Inferior parietal cortex (tissue), 1 donor: ENCODE results near the gene DHRS7.
"Not testable (repeated sequence)": the region's sequence is repeated elsewhere in the genome, so short reads cannot be mapped to it uniquely, and the experiment has no call there.

Experiments used
- DNase-seq: peaks from one replicate; pipeline ENCODE4 v3.0.0-alpha.2; 2016; ENCODE audit errors: extremely low spot score

Gene DHRS7

DNA sequence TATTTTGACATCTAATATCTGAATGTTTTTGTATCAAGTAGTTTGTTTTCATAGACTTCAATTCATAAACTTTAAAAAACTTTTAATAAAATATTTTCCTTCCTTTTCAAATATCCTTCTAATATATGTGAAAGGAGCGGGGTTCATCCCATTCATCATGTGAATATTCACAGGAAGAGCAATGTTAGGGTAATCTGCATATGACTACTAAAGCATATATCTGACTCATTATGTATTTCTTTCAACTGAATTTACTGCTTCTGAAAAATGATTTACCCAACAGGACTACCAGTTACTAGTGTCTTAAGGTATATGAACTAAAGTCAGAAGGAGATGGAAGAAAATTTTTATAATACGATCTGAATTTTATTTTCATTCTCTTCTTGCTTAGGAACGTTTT, 30.5 kb downstream of the DHRS7 start:
- no peak for DNase-seq

- DNase-seq = no peak
These were observed 31.7 kb downstream of the DHRS7 start for GRCh38 chr14:60133487-60133886.

- DNase-seq = no peak
These were observed 39.3 kb downstream of the DHRS7 start for GRCh38 chr14:60125918-60126317.

DNA sequence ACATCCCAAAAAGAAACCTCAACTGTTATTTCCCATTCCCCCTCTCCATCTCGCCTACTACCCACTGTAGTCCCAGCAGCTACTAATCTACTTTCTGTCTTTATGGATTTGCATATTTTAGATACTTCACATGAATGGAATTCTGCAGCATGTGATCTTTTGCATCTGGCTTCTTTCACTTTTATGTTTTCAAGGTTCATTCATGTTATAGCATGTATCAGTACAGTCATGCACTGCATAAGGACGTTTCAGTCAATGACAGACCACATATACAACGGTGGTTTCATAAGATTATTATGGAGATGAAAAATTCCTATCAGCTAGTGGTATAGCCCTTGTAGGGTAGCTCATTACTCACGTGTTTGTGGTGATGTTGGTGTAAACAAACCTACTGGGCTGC, 49.0 kb downstream of the DHRS7 start:
- no peak for DNase-seq

GRCh38 chr14:60114881-60115280, 50.3 kb downstream of the DHRS7 start:
- no peak for DNase-seq

DNA sequence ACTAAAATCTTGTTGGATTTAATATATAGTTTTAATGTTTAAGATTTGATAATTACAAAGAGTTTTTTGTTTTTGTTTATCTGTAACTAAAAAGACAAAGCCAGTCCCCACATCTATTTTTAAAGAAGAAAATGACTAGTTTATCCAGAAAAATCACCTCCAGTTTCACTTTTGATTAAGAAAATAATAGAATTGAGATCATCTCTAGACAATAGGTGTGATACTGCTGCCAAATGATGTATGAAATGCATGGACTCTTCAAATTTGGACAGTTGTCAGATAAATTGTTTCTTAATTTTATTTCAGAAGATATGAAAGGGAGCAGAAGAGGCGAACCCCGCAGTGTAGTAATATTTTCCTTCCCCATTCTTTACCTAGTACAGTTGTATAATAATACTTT, 53.5 kb downstream of the DHRS7 start:
- no peak for DNase-seq

- no peak for DNase-seq
These were observed 57.7 kb downstream of the DHRS7 start for GRCh38 chr14:60107477-60107876.

DNA sequence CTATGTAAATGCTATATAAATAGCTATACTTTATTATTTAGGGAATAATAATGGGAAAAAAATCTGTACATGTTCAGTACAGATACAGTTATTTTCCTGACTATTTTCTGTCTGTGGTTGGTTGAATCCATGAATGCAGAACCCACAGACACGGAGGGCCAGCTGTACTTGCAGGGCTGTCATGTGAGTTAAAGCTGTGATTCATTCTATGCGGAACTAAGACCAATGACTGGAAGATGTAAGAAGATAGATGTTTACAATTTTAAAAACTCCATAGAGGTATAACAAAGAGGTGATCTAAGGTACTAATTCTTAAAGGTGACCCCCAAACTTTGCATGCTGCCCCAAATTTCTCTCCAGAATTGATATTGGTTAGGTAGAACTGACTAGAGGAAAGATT, 58.9 kb downstream of the DHRS7 start:
- DNase-seq = peak; percentile 61

GRCh38 chr14:60102389-60102788, 62.8 kb downstream of the DHRS7 start:
- DNase-seq = no peak

DNA sequence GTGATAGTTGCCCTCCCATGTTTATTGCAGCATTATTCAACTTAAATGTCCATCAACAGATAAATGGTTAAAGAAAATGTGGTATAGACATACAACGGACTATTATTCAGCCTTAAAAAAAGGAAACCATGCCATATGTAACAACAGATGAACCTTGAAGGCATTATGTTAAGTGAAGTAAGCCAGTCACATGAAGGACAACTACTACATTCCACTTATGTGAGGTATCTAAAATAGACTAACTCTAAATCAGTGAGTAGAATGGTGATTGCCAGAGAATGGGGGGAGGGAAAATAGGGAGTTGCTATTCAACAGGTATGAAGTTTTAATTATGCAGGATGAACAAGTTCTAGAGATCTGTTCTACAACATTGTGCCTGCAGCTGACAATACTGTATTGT, 63.4 kb downstream of the DHRS7 start:
- no peak for DNase-seq

DNA sequence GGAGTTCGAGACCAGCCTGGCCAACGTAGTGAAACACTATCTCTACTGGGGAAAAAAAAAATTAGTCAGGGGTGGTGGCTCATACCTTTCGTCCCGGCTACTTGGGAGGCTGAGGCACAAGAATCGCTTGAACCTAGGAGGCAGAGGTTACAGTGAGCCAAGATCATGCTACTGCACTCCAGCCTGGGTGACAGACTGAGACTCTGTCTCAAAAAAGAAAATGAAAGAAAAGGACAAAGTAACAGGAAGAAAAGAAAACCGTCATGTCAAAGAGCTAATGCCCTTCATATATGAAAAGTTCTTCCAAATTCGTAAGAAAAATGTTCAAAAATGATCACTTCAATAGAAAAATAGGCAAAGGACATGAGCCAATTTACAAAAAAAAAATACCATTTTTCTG, 65.3 kb downstream of the DHRS7 start:
- DNase-seq = not testable (repeated sequence)

GRCh38 chr14:60097974-60098373, 67.2 kb downstream of the DHRS7 start:
- no peak for DNase-seq

- no peak for DNase-seq
These were observed 69.3 kb downstream of the DHRS7 start for GRCh38 chr14:60095781-60096450.

DNA sequence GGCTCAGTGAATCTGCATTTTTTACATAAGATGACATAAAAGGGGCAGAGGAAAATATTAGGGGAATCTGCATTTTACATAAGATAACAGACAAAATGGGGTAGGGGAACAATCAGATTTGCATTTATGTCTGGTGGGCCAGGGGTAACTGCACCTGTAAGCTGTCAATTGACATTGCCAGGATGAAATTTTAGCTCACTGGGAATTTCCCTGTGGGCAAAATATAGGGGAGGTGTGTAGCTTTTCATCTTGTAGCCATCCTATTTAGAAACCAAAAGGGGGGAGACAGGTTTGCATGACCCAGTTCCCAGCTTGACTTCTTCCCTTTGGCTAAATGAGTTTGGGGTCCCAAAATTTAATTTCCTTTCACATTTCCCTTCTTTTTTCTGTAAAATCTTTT, 70.0 kb downstream of the DHRS7 start:
- no peak for DNase-seq

DNA sequence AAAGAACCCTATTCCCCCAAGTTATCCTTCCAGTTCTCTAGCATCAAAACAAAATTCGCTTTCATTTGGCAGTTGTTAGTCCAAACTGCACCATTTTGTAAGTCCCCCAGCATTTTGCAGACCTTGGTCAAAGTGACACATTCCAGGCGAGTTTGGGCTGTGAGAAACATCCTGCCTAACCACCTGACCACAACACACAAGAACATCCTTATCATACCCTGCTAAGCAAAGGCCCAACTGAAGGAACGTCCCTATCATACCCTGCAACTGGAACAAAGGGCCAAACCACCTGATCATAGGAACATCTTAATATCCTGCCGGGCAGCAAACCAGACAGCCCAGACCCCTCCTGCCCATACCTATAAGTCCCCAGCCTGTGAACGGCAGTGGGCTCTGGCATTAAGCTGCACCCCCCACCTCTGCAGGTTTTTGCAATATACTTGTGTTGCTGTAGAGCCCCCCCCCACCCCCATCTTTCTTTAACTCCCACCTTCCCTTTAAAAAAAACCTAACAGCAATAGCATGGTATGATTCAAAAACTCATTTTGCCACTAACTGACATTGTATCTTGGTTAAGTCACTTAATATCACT, 70.8 kb downstream of the DHRS7 start:
- no peak for DNase-seq
